Peyer's patch (tissue), 4 donors: ENCODE measurements around the gene FLT3.

Experiments used
- CTCF ChIP-seq, 6 experiments: fragments of 450-650 bp in 4 of 6; fragments of 200-600 bp in 2 of 6; sonication (generic) in 1 of 6; IDR thresholded peaks; one replicate each; pipeline ENCODE4 v1.5.1; 2017 to 2019; ENCODE audit warnings: antibody characterized with exemption in 6 of 6, mild to moderate bottlenecking in 3 of 6, moderate library complexity in 1 of 6
- POLR2A ChIP-seq, 2 donors: fragments of 450-650 bp; IDR thresholded peaks; one replicate each; pipeline ENCODE4 v1.5.1; 2017; ENCODE audit warnings: antibody characterized with exemption in 2 of 2, mild to moderate bottlenecking in 2 of 2, moderate library complexity in 2 of 2

DNA sequence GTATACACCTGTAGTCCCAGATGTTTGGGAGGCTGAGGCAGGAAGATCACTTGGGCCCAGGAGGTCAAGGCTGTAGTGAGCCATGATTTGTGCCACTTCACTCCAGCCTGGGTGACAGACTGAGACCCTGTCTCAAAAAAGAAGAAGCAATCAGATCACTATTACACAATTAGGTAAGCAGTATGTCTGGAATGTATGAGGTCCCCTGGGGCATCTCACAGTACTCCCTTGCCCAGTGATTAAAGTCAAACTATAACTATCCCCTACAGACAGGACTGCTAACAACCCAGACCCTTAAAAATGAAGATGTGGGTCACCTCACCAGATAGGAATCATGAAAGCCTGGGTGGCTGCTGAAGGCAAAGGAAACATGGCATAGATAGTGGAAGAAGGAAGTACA is 28.6 kb upstream of the FLT3 start:
- TF ChIP-seq CTCF (IDR thresholded peaks at IDR 0.05) (no peak), POLR2A (IDR thresholded peaks at IDR 0.05) (no peak)
